GM23338 (cell line): ENCODE measurements around the gene SKIC2. TPM values are rescaled to one million over a fixed set of nuclear protein-coding genes. Genes with fewer than 3 reads are reported as not detected.

ENCODE experiments used
- ATAC-seq: fragments of 200-7000 bp; cut with Tn5 transposase; 3 replicates; pipeline ENCODE4 v1.9.1; 2020
- DNase-seq: peaks from one replicate; pipeline ENCODE4 v3.0.0-alpha.2; 2015; ENCODE audit warnings: low spot score
- H2AFZ ChIP-seq: fragments of 200-600 bp; sonication (generic); 2 replicates; pipeline ENCODE4 v1.8.0; 2016; ENCODE audit warnings: antibody characterized with exemption, mild to moderate bottlenecking, moderate library complexity
- H3F3A ChIP-seq: fragments of 200-600 bp; sonication (generic); replicated peaks from 2 replicates; pipeline ENCODE4 v1.8.0; 2017; ENCODE audit warnings: antibody characterized with exemption, mixed run types, low read depth
- H3K27ac ChIP-seq: fragments of 200-600 bp; sonication (generic); 2 replicates; pipeline ENCODE4 v1.6.1; 2016; ENCODE audit warnings: low read depth
- H3K27me3 ChIP-seq: fragments of 200-600 bp; sonication (generic); 2 replicates; pipeline ENCODE4 v1.8.0; 2016; ENCODE audit warnings: mild to moderate bottlenecking, mixed run types, moderate library complexity; ENCODE audit not compliant: insufficient read depth
- H3K36me3 ChIP-seq: fragments of 200-600 bp; sonication (generic); 2 replicates; pipeline ENCODE4 v1.8.0; 2016; ENCODE audit warnings: mild to moderate bottlenecking; ENCODE audit not compliant: insufficient read depth
- H3K4me1 ChIP-seq: fragments of 200-600 bp; sonication (generic); 2 replicates; pipeline ENCODE4 v1.8.0; 2016; ENCODE audit warnings: mild to moderate bottlenecking, moderate library complexity; ENCODE audit not compliant: insufficient read depth
- H3K4me2 ChIP-seq: fragments of 200-600 bp; sonication (generic); 2 replicates; pipeline ENCODE4 v1.7.1; 2017; ENCODE audit warnings: mixed run types
- H3K4me3 ChIP-seq: fragments of 200-600 bp; sonication (generic); 2 replicates; pipeline ENCODE4 v1.6.1; 2016; ENCODE audit warnings: mixed run types
- H3K79me2 ChIP-seq: fragments of 200-600 bp; sonication (generic); replicated peaks from 2 replicates; pipeline ENCODE4 v1.8.0; 2017; ENCODE audit warnings: mild to moderate bottlenecking; ENCODE audit not compliant: insufficient read depth
- H3K9me2 ChIP-seq: fragments of 200-600 bp; sonication (generic); 2 replicates; pipeline ENCODE4 v1.8.0; 2017; ENCODE audit not compliant: insufficient read depth
- H4K20me1 ChIP-seq: fragments of 200-600 bp; sonication (generic); replicated peaks from 2 replicates; pipeline ENCODE4 v1.8.0; 2017; ENCODE audit warnings: mild to moderate bottlenecking; ENCODE audit not compliant: insufficient read depth
- H3K27ac Mint-ChIP-seq: 2 replicates; pipeline ENCODE4 v1.8.0; 2020; ENCODE audit warnings: inconsistent platforms, mild to moderate bottlenecking, moderate library complexity, mixed read lengths
- H3K27me3 Mint-ChIP-seq: 3 replicates; pipeline ENCODE4 v1.8.0; 2022; ENCODE audit warnings: low read depth, mild to moderate bottlenecking, moderate library complexity, mixed read lengths, inconsistent platforms; ENCODE audit not compliant: insufficient read depth, poor library complexity
- H3K36me3 Mint-ChIP-seq: 3 replicates; pipeline ENCODE4 v1.8.0; 2021; ENCODE audit warnings: low read depth, mild to moderate bottlenecking, inconsistent platforms, moderate library complexity, mixed read lengths
- H3K4me1 Mint-ChIP-seq: 3 replicates; pipeline ENCODE4 v1.8.0; 2020; ENCODE audit warnings: mild to moderate bottlenecking, inconsistent platforms, mixed read lengths
- H3K4me3 Mint-ChIP-seq: 3 replicates; pipeline ENCODE4 v1.8.0; 2021; ENCODE audit warnings: moderate library complexity, mild to moderate bottlenecking, inconsistent platforms, mixed read lengths
- H3K9me3 Mint-ChIP-seq: 3 replicates; pipeline ENCODE4 v1.8.0; 2020; ENCODE audit warnings: moderate library complexity, mild to moderate bottlenecking, inconsistent platforms, mixed read lengths
- CREB1 ChIP-seq: fragments of 250-450 bp; sonication (Bioruptor Pico); IDR thresholded peaks from 2 replicates; pipeline ENCODE4 v1.5.0; 2020; ENCODE audit warnings: low read depth, mild to moderate bottlenecking, moderate library complexity
- ETS1 ChIP-seq: IDR thresholded peaks from 2 replicates; pipeline ENCODE4 v1.6.1; 2016; ENCODE audit warnings: antibody characterized with exemption
- EZH2 ChIP-seq: fragments of 200-600 bp; sonication (generic); IDR thresholded peaks from one replicate; pipeline ENCODE4 v1.8.0; 2017; ENCODE audit warnings: antibody characterized with exemption, mild to moderate bottlenecking, low read depth; ENCODE audit not compliant: unreplicated experiment
- EZH2phosphoT487 ChIP-seq: fragments of 200-600 bp; sonication (generic); IDR thresholded peaks from one replicate; pipeline ENCODE4 v1.8.1; 2018; ENCODE audit warnings: antibody characterized with exemption; ENCODE audit not compliant: unreplicated experiment
- NANOG ChIP-seq: IDR thresholded peaks from 2 replicates; pipeline ENCODE4 v1.6.1; 2016; ENCODE audit warnings: antibody characterized with exemption, borderline replicate concordance
- POLR2AphosphoS5 ChIP-seq: IDR thresholded peaks from 2 replicates; pipeline ENCODE4 v1.6.1; 2016; ENCODE audit warnings: antibody characterized with exemption, low read depth
- ZNF331 ChIP-seq: fragments of 250-450 bp; sonication (Bioruptor Pico); IDR thresholded peaks from 2 replicates; pipeline ENCODE4 v1.5.0; 2020; ENCODE audit warnings: low read depth, mild to moderate bottlenecking, moderate library complexity
- ZNF462 ChIP-seq: fragments of 250-450 bp; sonication (Bioruptor Pico); IDR thresholded peaks from 2 replicates; pipeline ENCODE4 v1.5.0; 2020; ENCODE audit warnings: mild to moderate bottlenecking, moderate library complexity
- polyA plus RNA-seq: library from polyadenylated mRNA; unstranded; fragments of >200 nt; fragmentation: Nextera tagmentation; extraction: Ambion mirVana; gene quantifications from 2 replicates; pipeline ENCODE4 v1.2.1, GENCODE V29; 2016
- total RNA-seq: library from RNA; depleted of rRNA; stranded (reverse); fragments of >200 nt; shearing (Covaris generic); gene quantifications from 2 replicates; pipeline ENCODE4 v1.2.3, GENCODE V29; 2014
- TF ChIP-seq, protein P1 (sequence below), 2 experiments: fragments of 200-600 bp in 1 of 2; sonication (generic) in 1 of 2; conservative IDR thresholded peaks; 2 replicates each; pipeline versions ENCODE4 v1.5.1 to v1.6.1; 2016 to 2017; ENCODE audit warnings: antibody characterized with exemption in 2 of 2, low read depth in 2 of 2, mild to moderate bottlenecking in 2 of 2, moderate library complexity in 1 of 2

Gene SKIC2
- total and polyA plus RNA-seq, 2 experiments from 2014 or later, result 21.6 to 47.2 TPM

DNA sequence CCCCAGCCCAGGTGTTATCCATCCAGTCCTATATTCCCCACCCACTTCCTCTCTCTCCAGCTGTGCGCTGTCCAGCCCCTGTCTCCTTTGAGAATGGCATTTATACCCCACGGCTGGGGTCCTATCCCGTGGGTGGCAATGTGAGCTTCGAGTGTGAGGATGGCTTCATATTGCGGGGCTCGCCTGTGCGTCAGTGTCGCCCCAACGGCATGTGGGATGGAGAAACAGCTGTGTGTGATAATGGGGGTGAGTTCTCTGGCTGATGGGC is 30.4 kb upstream of the SKIC2 start:
- Histone ChIP-seq H3F3A (no peaks in the 10 kb centered on the region), H4K20me1 (no peaks in the 10 kb centered on the region), H3K27ac (no peak overlapping the region), H3K4me2 (no peak overlapping the region), H3K36me3 (no peaks in the 10 kb centered on the region), H3K9me2 (peaks cover 4% of the 10 kb centered on the region; the same call in 1 of the 2 replicates), H3K4me1 (no peaks in the 10 kb centered on the region), H3K27me3 (no peaks in the 10 kb centered on the region), H3K4me3 (no peak overlapping the region), H2AFZ (no peak overlapping the region), H3K79me2 (no peaks in the 10 kb centered on the region)
- ATAC-seq (no peak), DNase-seq (no peak)
- Mint-ChIP-seq H3K4me1 (peaks cover 3% of the 10 kb centered on the region; the same call in 1 of the 3 replicates), H3K27ac (no peak overlapping the region), H3K36me3 (no peaks in the 10 kb centered on the region), H3K9me3 (peaks cover 10% of the 10 kb centered on the region; the same call in 2 of the 3 replicates), H3K4me3 (no peak overlapping the region), H3K27me3 (peaks cover 12% of the 10 kb centered on the region)
- TF ChIP-seq EZH2phosphoT487, result no peak
- TF ChIP-seq, protein P1, sequence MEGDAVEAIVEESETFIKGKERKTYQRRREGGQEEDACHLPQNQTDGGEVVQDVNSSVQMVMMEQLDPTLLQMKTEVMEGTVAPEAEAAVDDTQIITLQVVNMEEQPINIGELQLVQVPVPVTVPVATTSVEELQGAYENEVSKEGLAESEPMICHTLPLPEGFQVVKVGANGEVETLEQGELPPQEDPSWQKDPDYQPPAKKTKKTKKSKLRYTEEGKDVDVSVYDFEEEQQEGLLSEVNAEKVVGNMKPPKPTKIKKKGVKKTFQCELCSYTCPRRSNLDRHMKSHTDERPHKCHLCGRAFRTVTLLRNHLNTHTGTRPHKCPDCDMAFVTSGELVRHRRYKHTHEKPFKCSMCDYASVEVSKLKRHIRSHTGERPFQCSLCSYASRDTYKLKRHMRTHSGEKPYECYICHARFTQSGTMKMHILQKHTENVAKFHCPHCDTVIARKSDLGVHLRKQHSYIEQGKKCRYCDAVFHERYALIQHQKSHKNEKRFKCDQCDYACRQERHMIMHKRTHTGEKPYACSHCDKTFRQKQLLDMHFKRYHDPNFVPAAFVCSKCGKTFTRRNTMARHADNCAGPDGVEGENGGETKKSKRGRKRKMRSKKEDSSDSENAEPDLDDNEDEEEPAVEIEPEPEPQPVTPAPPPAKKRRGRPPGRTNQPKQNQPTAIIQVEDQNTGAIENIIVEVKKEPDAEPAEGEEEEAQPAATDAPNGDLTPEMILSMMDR (conservative IDR thresholded peaks at IDR 0.05; ENCODE audit: low read depth in 2 of 2), result no peak
- TF ChIP-seq ETS1, result no peak
- TF ChIP-seq EZH2, result no peak
- no peak for TF ChIP-seq ZNF462
- TF ChIP-seq CREB1 (CRISPR knock-in tag), result no peak
- TF ChIP-seq ZNF331 (CRISPR knock-in tag), result no peak
- TF ChIP-seq POLR2AphosphoS5, result no peak
- no peak for TF ChIP-seq NANOG
